Measurements from ENCODE around the gene HOXB2.
A peak's percentile ranks its signal among the peaks of the same experiment; 100 is the strongest.

HOXB2 gene

GRCh38 chr17:48546924-48547807, 2.3 kb upstream of the HOXB2 start:
- Histone ChIP-seq H3K4me3 (ENCODE audit: insufficient read depth, low read depth, low read length, poor library complexity, severe bottlenecking) (peak overlapping the region; percentile 10), H3K9me3 (ENCODE audit: control insufficient read depth, low read length) (no peaks in the 10 kb centered on the region), H3K36me3 (ENCODE audit: control insufficient read depth, insufficient read depth, low read length) (no peaks in the 10 kb centered on the region), H3K4me1 (ENCODE audit: control insufficient read depth, insufficient read depth, low read length, poor library complexity, severe bottlenecking) (peaks cover 26% of the 10 kb centered on the region), H3K27me3 (replicated peaks; ENCODE audit: control insufficient read depth, insufficient read depth, low read length, poor library complexity, severe bottlenecking) (no peaks in the 10 kb centered on the region), H3K27ac (ENCODE audit: insufficient read depth, low read length, poor library complexity, severe bottlenecking) (peak overlapping the region; percentile 46)
- DNase-seq, result no peak

- Histone ChIP-seq H3K27me3 (replicated peaks; ENCODE audit: control insufficient read depth, insufficient read depth, low read length, poor library complexity, severe bottlenecking) (no peaks in the 10 kb centered on the region), H3K27ac (ENCODE audit: insufficient read depth, low read length, poor library complexity, severe bottlenecking) (peak overlapping the region; percentile 89), H3K4me1 (ENCODE audit: control insufficient read depth, insufficient read depth, low read length, poor library complexity, severe bottlenecking) (peaks cover 26% of the 10 kb centered on the region), H3K36me3 (ENCODE audit: control insufficient read depth, insufficient read depth, low read length) (no peaks in the 10 kb centered on the region), H3K4me3 (ENCODE audit: insufficient read depth, low read depth, low read length, poor library complexity, severe bottlenecking) (peak overlapping the region; percentile 10), H3K9me3 (ENCODE audit: control insufficient read depth, low read length) (no peaks in the 10 kb centered on the region)
- DNase-seq, result no peak
Measured at GRCh38 chr17:48546137-48546923, 1.4 kb upstream of the HOXB2 start.

- DNase-seq, result no peak
- H3K27ac ChIP-seq (ENCODE audit: insufficient read depth, low read length, poor library complexity, severe bottlenecking), result peak overlapping the region; percentile 89
- no peaks in the 10 kb centered on the region for H3K27me3 ChIP-seq (replicated peaks; ENCODE audit: control insufficient read depth, insufficient read depth, low read length, poor library complexity, severe bottlenecking)
- no peak overlapping the region for H3K4me3 ChIP-seq (ENCODE audit: insufficient read depth, low read depth, low read length, poor library complexity, severe bottlenecking)
- H3K4me1 ChIP-seq (ENCODE audit: control insufficient read depth, insufficient read depth, low read length, poor library complexity, severe bottlenecking), result peaks cover 28% of the 10 kb centered on the region
- no peaks in the 10 kb centered on the region for H3K36me3 ChIP-seq (ENCODE audit: control insufficient read depth, insufficient read depth, low read length)
- no peaks in the 10 kb centered on the region for H3K9me3 ChIP-seq (ENCODE audit: control insufficient read depth, low read length)
Measured at GRCh38 chr17:48545539-48545938, 630 bp upstream of the HOXB2 start.

- H3K27ac ChIP-seq (ENCODE audit: insufficient read depth, low read length, poor library complexity, severe bottlenecking), result peak overlapping the region; percentile 89
- no peaks in the 10 kb centered on the region for H3K27me3 ChIP-seq (replicated peaks; ENCODE audit: control insufficient read depth, insufficient read depth, low read length, poor library complexity, severe bottlenecking)
- no peaks in the 10 kb centered on the region for H3K36me3 ChIP-seq (ENCODE audit: control insufficient read depth, insufficient read depth, low read length)
- no peaks in the 10 kb centered on the region for H3K9me3 ChIP-seq (ENCODE audit: control insufficient read depth, low read length)
- H3K4me3 ChIP-seq (ENCODE audit: insufficient read depth, low read depth, low read length, poor library complexity, severe bottlenecking), result peak overlapping the region; percentile 77
- DNase-seq, result peak in 2 of 3 donors; percentile 31 to 45
- peaks cover 28% of the 10 kb centered on the region for H3K4me1 ChIP-seq (ENCODE audit: control insufficient read depth, insufficient read depth, low read length, poor library complexity, severe bottlenecking)
Measured at GRCh38 chr17:48544349-48545021, 424 bp downstream of the HOXB2 start.

GRCh38 chr17:48543854-48544348, 1.0 kb downstream of the HOXB2 start:
- no peaks in the 10 kb centered on the region for H3K27me3 ChIP-seq (replicated peaks; ENCODE audit: control insufficient read depth, insufficient read depth, low read length, poor library complexity, severe bottlenecking)
- peak overlapping the region; percentile 89 for H3K27ac ChIP-seq (ENCODE audit: insufficient read depth, low read length, poor library complexity, severe bottlenecking)
- DNase-seq, result no peak
- peak overlapping the region; percentile 77 for H3K4me3 ChIP-seq (ENCODE audit: insufficient read depth, low read depth, low read length, poor library complexity, severe bottlenecking)
- H3K36me3 ChIP-seq (ENCODE audit: control insufficient read depth, insufficient read depth, low read length), result no peaks in the 10 kb centered on the region
- H3K9me3 ChIP-seq (ENCODE audit: control insufficient read depth, low read length), result no peaks in the 10 kb centered on the region
- peaks cover 28% of the 10 kb centered on the region for H3K4me1 ChIP-seq (ENCODE audit: control insufficient read depth, insufficient read depth, low read length, poor library complexity, severe bottlenecking)

- H3K27me3 ChIP-seq (replicated peaks; ENCODE audit: control insufficient read depth, insufficient read depth, low read length, poor library complexity, severe bottlenecking), result no peaks in the 10 kb centered on the region
- peaks cover 23% of the 10 kb centered on the region for H3K4me1 ChIP-seq (ENCODE audit: control insufficient read depth, insufficient read depth, low read length, poor library complexity, severe bottlenecking)
Measured at GRCh38 chr17:48543107-48543853, 1.6 kb downstream of the HOXB2 start.

GRCh38 chr17:48542698-48543106, 2.2 kb downstream of the HOXB2 start:
- no peaks in the 10 kb centered on the region for H3K36me3 ChIP-seq (ENCODE audit: control insufficient read depth, insufficient read depth, low read length)
- peaks cover 23% of the 10 kb centered on the region for H3K4me1 ChIP-seq (ENCODE audit: control insufficient read depth, insufficient read depth, low read length, poor library complexity, severe bottlenecking)
- no peaks in the 10 kb centered on the region for H3K9me3 ChIP-seq (ENCODE audit: control insufficient read depth, low read length)
- H3K27me3 ChIP-seq (replicated peaks; ENCODE audit: control insufficient read depth, insufficient read depth, low read length, poor library complexity, severe bottlenecking), result no peaks in the 10 kb centered on the region
- DNase-seq, result no peak
- H3K4me3 ChIP-seq (ENCODE audit: insufficient read depth, low read depth, low read length, poor library complexity, severe bottlenecking), result peak overlapping the region; percentile 77
- H3K27ac ChIP-seq (ENCODE audit: insufficient read depth, low read length, poor library complexity, severe bottlenecking), result peak overlapping the region; percentile 89

More at GRCh38 chr17:48543107-48543853, 1.6 kb downstream of the HOXB2 start:
- H3K27ac ChIP-seq (ENCODE audit: insufficient read depth, low read length, poor library complexity, severe bottlenecking), result peak overlapping the region; percentile 89
- DNase-seq, result peak in 2 of 3 donors; percentile 42 to 46
- H3K4me3 ChIP-seq (ENCODE audit: insufficient read depth, low read depth, low read length, poor library complexity, severe bottlenecking), result peak overlapping the region; percentile 77
- H3K36me3 ChIP-seq (ENCODE audit: control insufficient read depth, insufficient read depth, low read length), result no peaks in the 10 kb centered on the region
- H3K9me3 ChIP-seq (ENCODE audit: control insufficient read depth, low read length), result no peaks in the 10 kb centered on the region

GRCh38 chr17:48542114-48542656, 2.7 kb downstream of the HOXB2 start:
- no peaks in the 10 kb centered on the region for H3K27me3 ChIP-seq (replicated peaks; ENCODE audit: control insufficient read depth, insufficient read depth, low read length, poor library complexity, severe bottlenecking)
- DNase-seq, result no peak
- H3K36me3 ChIP-seq (ENCODE audit: control insufficient read depth, insufficient read depth, low read length), result no peaks in the 10 kb centered on the region
- peak overlapping the region; percentile 77 for H3K4me3 ChIP-seq (ENCODE audit: insufficient read depth, low read depth, low read length, poor library complexity, severe bottlenecking)
- H3K9me3 ChIP-seq (ENCODE audit: control insufficient read depth, low read length), result no peaks in the 10 kb centered on the region
- peak overlapping the region; percentile 89 for H3K27ac ChIP-seq (ENCODE audit: insufficient read depth, low read length, poor library complexity, severe bottlenecking)
- H3K4me1 ChIP-seq (ENCODE audit: control insufficient read depth, insufficient read depth, low read length, poor library complexity, severe bottlenecking), result peaks cover 23% of the 10 kb centered on the region

- Histone ChIP-seq H3K27ac (ENCODE audit: insufficient read depth, low read length, poor library complexity, severe bottlenecking) (peak overlapping the region; percentile 89), H3K4me1 (ENCODE audit: control insufficient read depth, insufficient read depth, low read length, poor library complexity, severe bottlenecking) (peaks cover 21% of the 10 kb centered on the region), H3K27me3 (replicated peaks; ENCODE audit: control insufficient read depth, insufficient read depth, low read length, poor library complexity, severe bottlenecking) (no peaks in the 10 kb centered on the region), H3K4me3 (ENCODE audit: insufficient read depth, low read depth, low read length, poor library complexity, severe bottlenecking) (peak overlapping the region; percentile 77), H3K9me3 (ENCODE audit: control insufficient read depth, low read length) (no peaks in the 10 kb centered on the region), H3K36me3 (ENCODE audit: control insufficient read depth, insufficient read depth, low read length) (no peaks in the 10 kb centered on the region)
- peak in 2 of 3 donors; percentile 16 to 22 for DNase-seq
Measured at GRCh38 chr17:48541577-48542113, 3.3 kb downstream of the HOXB2 start.

Data from effector memory CD4-positive, alpha-beta T cell (primary cell).